HL-60/S4 treated with retinoic acid at 250 ng/mL for 4 days and 3 days (cell line): ENCODE measurements around the gene MRPL11.

ENCODE experiments used
- in situ Hi-C: fragments of 300-500 bp; cut with MboI; formaldehyde crosslinking; loops from 2 replicates; pipeline ENCODE4 v1.7.0; 2022; ENCODE audit warnings: low sequenced_read_pairs

MRPL11 gene

DNA sequence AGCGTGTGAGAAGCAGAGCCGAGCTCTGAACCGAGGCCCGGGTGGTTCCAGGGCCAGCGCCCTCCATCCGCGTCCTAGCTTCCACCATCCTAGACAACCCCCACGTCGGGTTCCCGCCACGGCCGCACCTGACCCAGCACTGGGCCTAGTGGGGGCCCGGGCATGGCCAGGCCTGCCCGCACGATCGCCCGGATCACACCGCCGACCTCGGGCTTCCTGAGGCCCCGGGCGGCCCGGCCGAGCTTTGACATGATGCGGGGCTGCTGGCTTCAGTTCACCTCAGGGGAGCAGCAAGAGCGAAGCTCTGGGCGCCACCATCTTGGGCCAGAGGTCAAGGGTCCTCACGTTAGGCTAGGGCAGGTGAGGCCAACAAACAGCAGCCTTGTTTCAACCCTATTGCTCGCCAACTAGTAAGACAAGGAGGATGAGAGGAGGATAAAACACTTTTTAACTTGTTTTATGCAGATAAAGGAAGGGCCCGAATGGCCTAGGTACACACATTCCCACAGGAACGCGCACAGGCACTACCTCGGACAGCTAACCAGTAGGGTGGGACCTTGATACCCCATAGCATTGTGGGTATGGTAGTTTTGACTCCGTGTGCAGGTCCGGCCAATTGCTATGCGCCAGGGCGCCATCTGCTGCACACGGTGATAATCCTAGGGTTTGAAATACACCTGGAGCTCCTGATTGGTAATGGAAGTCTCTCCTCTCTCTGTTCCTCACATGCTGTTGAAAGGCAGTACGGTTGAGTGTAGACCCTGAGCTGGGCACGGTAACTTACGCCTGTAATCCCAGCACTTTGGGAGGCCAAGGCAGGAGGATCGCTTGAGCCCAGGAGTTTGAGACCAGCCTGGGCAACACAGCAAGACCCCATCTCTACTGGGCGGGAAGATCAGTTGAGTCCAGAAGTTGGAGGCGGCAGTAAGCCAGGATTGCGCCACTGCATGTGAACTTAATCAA lies at the start of gene MRPL11:
Gene MRPL11 (minus strand): TSS at position 345 of the 963 bp plus-strand sequence. CDS start 94 bp downstream, at position 251.
- in situ Hi-C loops, result no loop called here

DNA sequence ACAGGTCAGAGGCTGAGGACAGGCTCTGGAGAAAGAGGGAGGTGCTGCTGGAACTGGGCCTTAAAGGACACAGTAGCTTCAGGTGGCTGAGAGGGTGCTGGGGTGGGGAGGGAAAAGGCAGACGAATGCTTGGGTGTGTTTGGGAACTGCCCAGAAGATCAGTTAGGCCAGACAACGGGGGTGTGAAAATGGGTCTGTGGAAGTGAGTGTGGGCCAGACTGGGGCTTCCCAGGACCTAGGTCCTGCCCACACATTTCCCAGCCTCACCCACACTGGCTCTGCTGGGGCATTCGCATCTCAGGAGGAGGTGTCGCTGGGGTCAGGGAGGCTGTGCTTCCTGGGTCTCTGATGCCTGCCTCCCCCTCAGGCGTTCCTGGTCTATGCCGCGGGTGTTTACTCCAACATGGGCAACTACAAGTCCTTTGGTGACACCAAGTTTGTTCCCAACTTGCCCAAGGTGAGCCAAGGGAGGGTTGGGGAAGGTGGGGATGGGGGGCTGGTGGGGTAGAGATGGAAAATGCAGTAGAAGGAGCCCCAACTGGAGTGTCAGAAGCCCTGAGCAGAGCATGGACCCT lies 46.2 kb upstream of the MRPL11 start:
- in situ Hi-C loops, result no loop called here

DNA sequence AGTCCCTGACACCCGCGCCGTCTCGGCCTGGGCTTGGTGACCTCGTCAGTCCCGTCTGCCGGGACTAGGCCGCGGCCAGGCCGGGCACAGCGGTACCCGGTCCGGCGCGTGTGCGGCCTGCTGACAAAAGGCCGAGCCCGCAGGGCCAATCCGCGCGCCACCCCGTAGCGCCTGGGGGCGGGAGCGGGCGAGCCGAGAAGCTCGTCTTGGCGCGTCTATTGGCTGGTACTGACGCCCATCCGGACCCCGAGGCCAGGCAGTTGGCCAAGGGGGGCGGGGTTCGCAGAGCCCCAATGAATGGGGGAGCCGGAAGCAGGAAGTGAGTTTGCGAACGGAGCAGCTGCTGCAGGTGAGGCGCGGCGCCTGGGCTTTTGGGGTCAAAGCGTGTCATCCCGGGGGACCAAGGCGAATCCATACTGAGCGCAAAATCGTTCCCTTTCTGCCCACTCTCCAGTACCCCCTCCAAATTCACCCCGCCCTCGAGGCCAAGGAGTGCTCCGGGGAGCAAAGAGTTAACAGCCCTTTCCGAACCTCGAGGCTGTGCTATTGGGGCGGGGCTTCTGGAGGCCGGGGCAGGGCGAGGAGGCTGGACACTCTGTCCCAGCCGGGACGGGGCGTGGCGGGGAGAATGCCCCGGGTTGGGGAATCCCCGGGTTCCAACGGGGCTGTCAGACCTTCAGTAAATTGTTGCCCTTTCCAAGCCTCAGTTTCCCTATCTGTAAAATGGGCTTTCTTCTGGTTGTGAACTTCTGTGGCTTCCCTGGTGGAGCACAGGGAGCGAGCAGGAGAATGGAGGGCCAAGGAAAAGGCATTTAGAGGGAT lies 41.7 kb upstream of the MRPL11 start, which contains the start of gene DPP3:
Gene DPP3 (plus strand): TSS at position 318 of the 822 bp plus-strand sequence. CDS start 1,767 bp downstream, outside the sequence.
- in situ Hi-C loops, result no loop called here

DNA sequence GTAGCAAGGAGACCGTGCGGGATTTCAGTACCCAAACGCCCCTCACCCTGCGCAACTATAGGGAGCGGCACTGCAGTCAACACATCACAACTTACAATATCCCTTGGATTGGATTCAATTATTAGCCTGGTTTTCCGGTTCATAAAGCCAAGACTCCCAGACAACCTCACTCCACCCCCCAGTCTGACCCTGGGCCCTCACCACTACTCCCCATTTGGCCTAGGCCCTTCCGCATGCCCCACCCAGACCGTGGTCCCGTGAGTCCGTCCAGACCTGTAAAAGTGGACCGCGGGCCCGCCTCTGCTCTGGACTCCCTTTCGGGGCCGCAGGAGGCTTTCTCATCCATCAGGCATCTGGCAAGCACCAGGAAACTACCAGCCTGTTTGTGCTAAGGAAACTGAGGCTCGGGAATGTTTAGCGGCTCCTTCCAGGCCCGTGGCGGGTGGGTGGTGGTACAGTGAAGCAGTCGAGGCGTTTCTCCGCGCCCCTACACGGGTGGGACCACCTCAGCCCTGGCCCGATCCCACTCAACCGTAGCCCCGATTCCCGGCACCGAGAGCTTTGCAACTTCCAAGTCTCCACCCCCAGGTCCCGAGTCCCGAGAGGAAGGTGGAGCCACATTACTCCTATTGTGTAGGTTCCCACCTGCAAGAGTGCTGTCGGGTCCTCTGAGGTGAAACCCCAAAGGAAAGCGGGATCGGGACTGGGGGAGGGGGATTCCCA lies 40.9 kb upstream of the MRPL11 start:
- in situ Hi-C loops, result no loop called here

DNA sequence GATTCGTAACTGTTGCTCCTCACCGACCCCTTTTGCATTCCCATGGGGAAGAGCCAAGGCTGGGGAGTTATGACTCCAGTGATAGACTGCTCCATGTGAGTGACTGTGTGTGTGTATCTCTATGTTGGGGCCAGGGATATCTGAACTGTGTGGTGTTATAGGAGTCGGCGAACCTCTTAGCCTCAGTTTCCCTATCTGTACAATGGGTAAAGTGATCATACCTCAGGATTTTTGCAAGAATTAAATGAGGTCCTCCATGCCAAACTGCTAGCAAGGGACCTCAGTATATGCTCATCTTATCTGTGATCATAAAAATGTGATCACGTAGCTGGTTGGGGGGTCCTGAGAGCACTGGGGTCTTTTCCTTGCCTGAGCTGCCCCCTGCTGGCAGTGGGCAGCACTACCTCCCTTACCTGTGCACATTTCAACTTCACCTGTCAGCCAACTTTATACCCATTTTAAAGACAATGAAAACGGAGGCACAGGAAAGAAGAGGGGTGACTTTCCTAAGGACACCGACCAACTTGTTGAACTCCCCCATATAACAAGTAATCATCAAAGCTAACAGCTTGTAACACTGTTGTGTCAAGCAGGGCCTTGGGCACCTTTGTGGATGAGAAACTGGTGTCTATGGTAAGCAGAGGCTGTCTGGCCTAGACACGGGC lies 40.2 kb upstream of the MRPL11 start:
- in situ Hi-C loops, result no loop called here

DNA sequence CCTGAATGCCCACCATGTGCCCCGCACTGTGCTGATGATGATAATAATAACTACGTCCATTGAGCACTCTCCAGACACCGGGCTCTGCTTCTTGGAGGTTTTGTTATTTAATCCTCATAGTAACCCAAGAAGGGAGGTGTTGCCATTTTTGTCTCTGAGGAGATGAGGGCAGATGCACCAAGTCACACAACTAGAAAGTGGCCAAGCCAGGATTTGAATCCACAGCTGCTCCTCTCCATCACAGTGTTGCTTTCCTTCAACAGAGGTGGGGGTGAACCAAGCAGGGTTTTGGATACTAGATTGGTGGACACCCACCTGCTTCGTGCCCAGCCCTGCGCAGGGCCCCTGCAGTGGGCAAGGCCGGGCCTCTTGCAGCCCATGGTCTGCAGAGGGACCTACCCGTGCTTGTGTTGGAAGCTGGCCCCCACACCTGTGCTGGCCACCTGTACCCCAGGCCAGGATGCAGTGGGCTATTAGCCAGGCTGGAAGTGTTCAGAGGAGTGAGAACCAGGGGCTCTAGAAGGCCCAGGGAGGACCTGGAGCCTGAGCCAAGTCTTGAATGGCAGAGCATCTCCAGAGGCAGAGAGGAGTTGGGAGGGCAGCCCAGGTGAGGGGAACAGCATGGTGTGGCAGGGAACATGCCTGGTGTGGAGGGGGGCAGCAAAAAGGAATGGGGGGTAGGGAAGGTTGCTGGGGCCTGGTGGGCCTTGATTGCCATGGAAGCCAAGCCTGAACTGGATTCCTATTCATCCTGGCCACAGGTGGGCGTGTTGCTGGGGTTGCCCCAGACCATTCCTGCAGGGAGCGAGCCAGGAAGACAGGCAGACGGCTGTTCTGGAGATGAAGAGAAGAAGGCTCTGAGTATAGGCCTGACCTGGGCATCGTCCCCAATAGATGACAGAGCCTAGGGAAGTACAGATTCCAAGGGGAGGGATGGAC lies 38.9 kb upstream of the MRPL11 start:
- in situ Hi-C loops, result no loop called here

DNA sequence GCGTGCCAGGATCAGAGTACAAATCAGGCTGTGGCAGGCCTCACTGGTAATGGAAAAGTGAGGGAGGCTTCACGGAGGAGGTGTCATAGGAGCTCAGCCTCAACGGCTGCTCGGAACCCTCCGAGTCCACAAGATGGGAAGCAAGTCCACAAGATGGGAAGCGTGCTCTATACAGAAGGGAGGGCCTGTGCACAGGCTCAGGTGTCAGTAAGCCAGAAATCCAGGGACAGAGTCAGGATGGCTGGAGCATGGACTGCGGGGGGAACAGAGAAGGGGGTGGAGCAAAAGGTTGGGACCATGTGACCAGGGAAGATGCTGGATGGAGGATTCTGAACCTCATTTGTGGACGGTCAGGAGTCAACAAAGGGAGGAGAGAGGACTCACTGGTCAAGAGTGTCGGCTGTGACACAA lies 38.2 kb upstream of the MRPL11 start:
- in situ Hi-C loops, result no loop called here

DNA sequence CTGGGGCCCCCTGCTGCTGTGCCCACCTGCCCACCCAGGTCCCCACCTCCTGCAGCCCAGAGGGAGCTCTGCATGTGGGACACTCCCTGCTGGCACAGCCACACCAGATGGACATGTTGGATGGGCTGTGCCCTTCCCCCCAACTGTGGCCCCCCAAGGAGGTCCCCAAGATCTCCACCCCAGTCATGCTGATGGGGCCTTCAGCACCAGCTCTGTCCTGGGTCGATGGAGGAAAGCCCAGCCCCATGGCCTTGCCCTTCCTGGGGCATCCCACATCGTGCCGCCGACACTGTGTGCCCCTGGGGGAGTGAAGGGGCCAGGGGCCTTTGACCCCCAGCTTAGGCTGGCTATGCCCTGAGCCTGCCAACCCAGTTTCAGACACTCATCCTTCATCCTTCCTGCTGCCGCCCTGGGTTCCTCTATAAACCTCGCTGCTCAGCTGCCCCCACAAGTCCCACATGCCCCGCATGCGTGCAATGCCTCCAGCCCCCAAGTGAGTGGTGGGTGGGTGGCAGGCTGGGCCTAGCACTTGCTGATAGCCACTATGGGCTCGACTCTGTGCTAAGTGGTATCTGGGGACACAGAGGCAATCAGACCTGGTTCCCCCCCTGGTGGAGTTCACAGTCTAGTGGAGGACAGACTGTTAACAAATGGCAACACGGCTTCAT lies 37.7 kb upstream of the MRPL11 start:
- in situ Hi-C loops, result no loop called here

DNA sequence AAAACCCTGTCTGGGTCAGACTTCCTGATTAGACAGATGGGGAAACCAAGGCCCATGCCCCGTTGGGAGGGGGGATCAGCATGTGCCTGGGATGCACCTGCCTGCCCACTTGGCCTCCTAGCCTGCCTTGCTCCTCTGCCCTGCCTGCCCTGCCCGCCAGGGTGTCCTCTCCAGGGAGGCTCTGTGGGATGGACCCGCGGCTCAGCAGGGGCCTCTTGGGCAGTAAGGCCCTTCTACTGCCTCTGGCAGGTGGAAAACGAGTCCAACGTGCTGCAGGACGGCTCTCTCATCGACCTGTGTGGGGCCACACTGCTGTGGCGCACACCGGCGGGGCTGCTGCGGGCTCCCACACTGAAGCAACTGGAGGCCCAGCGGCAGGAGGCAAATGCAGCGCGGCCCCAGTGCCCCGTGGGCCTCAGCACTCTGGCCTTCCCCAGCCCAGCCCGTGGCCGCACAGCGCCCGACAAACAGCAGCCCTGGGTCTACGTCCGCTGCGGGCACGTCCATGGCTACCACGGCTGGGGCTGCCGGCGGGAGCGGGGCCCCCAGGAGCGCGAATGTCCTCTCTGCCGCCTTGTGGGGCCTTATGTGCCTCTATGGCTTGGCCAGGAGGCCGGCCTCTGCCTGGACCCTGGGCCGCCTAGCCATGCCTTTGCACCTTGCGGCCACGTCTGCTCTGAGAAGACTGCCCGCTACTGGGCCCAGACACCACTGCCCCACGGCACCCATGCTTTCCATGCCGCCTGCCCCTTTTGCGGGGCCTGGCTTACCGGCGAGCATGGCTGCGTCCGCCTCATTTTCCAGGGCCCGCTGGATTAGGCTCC lies 36.9 kb upstream of the MRPL11 start:
- in situ Hi-C loops, result no loop called here

DNA sequence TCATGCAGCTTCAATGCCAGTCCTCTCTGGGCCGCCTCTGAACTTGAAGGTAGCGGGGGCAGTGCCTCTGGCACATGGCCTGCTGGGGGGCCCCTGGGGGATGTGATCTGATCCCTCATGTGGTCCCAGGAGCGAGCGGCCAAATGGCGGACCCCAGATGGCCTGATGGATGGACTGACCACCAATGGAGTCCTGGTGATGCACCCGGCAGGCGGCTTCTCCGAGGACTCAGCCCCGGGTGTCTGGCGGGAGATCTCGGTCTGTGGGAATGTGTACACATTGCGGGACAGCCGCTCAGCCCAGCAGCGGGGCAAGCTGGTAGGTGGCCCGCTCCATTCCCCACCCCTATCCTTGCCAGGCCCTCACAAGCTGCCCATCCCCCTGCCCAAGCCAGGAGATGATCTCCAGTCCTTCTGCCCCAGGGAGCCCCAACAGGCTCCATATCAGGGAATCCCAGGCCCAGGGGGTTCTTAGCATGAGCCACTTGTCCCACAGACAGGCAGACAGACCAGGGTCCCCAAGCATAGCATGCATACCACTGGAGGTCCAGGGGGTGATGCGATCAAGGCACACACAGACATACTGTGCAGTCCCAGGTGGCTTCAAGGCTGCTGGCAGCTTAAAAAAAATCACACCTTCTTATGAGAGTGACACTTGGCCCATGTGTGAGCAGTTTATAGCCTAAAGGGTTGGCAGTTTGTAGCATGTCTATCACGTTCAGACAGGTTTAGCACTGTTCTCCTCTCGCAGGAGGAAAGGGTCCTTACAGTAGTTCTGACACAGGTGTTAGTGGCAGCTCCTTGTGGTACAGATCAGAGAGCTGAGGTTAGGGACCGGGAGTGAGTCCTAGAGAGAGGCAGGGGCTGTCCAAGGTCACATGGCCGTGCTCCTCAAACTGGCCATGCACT lies 35.2 kb upstream of the MRPL11 start:
- in situ Hi-C loops, result no loop called here

DNA sequence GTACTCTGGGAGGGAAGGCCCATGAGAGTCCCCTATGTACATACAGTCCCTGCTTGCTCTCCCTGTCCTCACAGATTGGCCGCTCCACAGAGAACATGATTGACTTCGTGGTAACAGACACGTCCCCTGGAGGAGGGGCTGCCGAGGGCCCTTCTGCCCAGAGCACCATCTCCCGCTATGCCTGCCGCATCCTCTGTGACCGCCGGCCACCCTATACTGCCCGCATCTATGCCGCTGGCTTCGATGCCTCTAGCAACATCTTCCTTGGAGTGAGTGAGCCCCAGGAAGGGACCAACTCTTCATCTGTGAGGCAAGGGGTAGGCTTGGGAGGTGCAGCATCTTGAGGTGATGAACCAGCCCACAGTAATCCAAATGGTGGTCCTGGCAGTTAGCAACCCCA lies 34.5 kb upstream of the MRPL11 start:
- in situ Hi-C loops, result no loop called here

DNA sequence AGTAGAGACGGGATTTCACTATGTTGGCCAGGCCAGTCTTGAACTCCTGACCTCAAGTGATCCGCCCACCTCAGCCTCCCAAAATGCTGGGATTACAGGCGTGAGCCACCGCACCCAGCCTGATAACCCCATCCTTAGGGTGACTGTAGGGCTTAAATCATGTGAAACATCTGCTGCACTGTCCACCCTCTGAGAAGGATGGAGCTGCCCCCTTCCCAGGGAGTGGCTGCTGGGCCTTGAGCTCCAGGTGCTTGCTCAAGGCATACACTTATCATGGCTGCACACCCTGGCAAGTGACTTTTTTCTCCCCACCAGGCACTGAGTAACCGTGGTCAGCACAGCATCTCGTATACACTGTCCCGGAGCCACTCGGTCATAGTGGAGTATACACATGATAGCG lies 33.4 kb upstream of the MRPL11 start:
- in situ Hi-C loops, result no loop called here

DNA sequence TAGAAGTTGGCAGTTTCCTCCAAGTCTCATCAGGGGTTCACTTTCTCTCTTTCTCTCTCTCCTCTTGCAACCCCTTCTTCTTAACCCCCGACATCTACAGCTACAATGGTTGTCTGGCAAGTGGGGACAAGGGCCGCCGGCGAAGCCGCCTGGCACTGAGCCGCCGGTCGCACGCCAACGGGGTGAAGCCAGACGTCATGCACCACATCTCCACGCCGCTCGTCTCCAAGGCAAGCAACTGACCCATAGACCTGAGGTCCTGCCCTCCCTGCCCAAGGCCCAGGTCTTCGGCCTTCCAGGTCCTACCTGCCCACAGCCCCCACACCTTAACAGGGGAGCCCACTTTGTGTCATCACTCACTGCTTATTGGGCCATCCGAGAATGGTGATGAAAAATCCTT lies 32.5 kb upstream of the MRPL11 start:
- in situ Hi-C loops, result no loop called here

DNA sequence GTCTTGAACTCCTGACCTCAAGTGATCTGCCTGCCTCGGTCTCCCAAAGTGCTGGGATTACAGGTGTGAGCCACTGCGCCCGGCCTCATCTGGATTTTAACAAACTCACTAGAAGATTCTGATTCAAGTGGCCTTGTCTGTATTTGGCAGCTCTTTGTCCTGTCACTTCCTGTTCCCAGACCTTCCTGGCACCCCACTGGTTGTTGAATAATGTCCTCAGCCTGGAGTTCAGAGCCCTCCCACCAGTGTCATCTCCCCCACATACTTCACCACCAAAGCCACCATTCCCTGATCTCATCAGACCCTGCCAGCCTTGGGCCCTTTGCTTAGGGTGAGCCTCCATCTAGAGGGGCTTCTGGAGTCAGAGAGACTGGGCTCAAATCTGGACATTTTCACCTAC lies 31.4 kb upstream of the MRPL11 start:
- in situ Hi-C loops, result no loop called here

DNA sequence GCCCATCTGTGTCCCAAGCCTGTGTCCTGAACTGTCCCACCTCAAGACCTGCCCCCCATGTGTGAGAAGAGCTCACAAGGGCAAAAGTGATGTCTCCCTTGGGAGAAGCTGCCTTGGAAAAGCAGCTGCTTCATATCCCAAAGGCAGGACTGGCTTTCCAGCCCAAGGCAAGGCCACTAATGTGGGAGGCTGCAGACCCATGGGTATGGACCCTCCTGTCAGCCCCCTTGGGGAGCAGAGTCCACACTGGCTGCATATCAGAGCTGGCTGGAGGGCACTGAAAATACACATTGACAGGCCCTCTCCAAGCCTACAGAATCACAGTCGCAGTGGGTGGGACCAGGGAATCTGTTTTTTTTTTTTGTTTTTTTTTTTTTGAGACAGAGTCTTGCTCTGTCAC lies 30.8 kb upstream of the MRPL11 start:
- in situ Hi-C loops, result no loop called here

DNA sequence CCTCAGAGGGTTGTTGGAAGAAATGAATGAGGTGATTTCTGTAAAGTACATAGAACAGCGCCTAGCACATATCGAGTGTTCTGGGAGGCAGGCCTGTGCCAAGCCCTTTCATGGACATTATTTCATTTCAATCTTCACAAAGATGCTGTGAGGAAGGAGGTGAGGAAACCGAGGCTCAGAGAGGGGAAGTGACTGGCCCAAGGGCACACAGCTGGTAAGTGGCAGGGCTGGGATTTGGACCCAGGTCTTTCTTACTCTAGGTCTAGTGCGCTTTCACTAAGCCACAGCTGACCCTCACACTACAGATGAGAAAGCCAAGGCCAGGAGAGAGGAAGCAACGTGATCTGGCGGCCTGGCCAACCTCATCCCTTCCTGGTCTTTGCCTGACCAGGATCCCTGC lies 30.0 kb upstream of the MRPL11 start:
- in situ Hi-C loops, result no loop called here

DNA sequence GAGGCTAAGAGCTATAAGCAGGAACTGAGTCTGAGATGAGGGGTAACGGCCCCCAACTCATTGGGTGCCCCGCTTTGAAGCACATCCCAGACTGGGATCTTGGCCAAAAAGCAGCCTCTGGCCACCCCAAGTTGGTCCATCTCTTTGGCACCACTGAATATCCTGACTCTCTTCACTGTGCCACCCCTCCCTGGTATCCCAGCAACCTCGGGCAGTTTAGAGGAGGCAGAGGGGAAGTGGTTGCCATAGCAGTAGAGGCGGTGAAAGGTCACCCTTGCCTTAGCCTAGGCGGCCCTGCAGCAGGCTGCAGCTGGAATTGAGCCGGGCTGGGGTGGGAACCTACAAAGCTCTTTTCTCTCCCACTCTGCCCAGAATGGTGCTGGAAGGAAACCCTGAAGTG lies 29.1 kb upstream of the MRPL11 start:
- in situ Hi-C loops, result no loop called here
